K562 (cell line): ENCODE data around the gene RERGL. TPM values are rescaled to one million over a fixed set of nuclear protein-coding genes. Genes with fewer than 3 reads are reported as not detected.

Source experiments
- ATAC-seq: fragments of 200-7000 bp; cut with Tn5 transposase; 3 replicates; pipeline ENCODE4 v1.9.1; 2020; ENCODE audit warnings: moderate library complexity
- BruUV-seq: library from RNA; stranded (reverse); fragments of 400-500 nt; replicated peaks from 2 replicates; lab custom pipeline; 2021; lab: Mats Ljungman, UMichigan
- CTCF ChIA-PET: fragments of 300-600 bp; formaldehyde crosslinking; extraction: SDS; loops from one replicate; lab custom pipeline; 2021; ENCODE audit warnings: low intra/inter-chr PET ratio; lab: Yijun Ruan, JAX
- POLR2A ChIA-PET: fragments of 300-600, 350-650 bp; sonication (Branson Sonifier 250); formaldehyde crosslinking; extraction: SDS; loops from one replicate; lab custom pipeline; 2021; ENCODE audit warnings: antibody characterized with exemption, inconsistent platforms; lab: Yijun Ruan, JAX
- DNase-seq, 4 experiments: peaks; one replicate each; pipeline versions ENCODE4 v3.0.0 to v3.0.0-alpha.2; 2011 to 2018; ENCODE audit warnings: low spot score in 3 of 4, mixed read lengths in 3 of 4; ENCODE audit errors: extremely low read depth in 1 of 4
- FAIRE-seq: peaks from 2 replicates; lab custom pipeline; 2011; peaks lifted over from hg19 to GRCh38; lab: Jason Lieb, UNC
- H2AFZ ChIP-seq: 2 replicates; pipeline ENCODE4 v1.6.0; 2011; ENCODE audit warnings: low read depth, low read length, control low read depth, inconsistent platforms
- H3K27ac ChIP-seq: fragments of 200-600 bp; 3 replicates; pipeline ENCODE4 v1.8.0; 2011; ENCODE audit warnings: low read depth, mild to moderate bottlenecking, control low read depth, inconsistent platforms, low read length, moderate library complexity, mixed read lengths; ENCODE audit errors: extremely low read depth
- H3K27me3 ChIP-seq, 2 experiments: fragments of 300-600 bp in 1 of 2; 2 replicates in 1 of 2; 3 replicates in 1 of 2; pipeline versions ENCODE4 v1.6.0 to v1.8.0; 2011; ENCODE audit warnings: inconsistent platforms in 2 of 2, low read length in 2 of 2, mild to moderate bottlenecking in 1 of 2, mixed read lengths in 1 of 2, moderate library complexity in 1 of 2; ENCODE audit not compliant: control insufficient read depth in 2 of 2, insufficient read depth in 2 of 2
- H3K36me3 ChIP-seq: fragments of 300-600 bp; 3 replicates; pipeline ENCODE4 v1.8.0; 2011; ENCODE audit warnings: mild to moderate bottlenecking, low read length, inconsistent platforms; ENCODE audit not compliant: control insufficient read depth, insufficient read depth
- H3K4me1 ChIP-seq, 2 experiments: fragments of 200-600 bp in 1 of 2; replicated peaks in 1 of 2; 2 replicates in 1 of 2; 3 replicates in 1 of 2; pipeline versions ENCODE4 v1.5.1 to v1.8.0; 2011; ENCODE audit warnings: inconsistent platforms in 2 of 2, low read length in 2 of 2, mild to moderate bottlenecking in 1 of 2, mixed read lengths in 1 of 2, moderate library complexity in 1 of 2; ENCODE audit not compliant: control insufficient read depth in 2 of 2, insufficient read depth in 2 of 2
- H3K4me2 ChIP-seq: 2 replicates; pipeline ENCODE4 v1.6.1; 2011; ENCODE audit warnings: low read length, control low read depth, inconsistent platforms, mixed read lengths; ENCODE audit not compliant: insufficient read depth
- H3K4me3 ChIP-seq: fragments of 200-600 bp; sonication (generic), shearing (Covaris generic); 2 replicates; pipeline ENCODE4 v1.5.1; 2016; ENCODE audit warnings: control low read depth, inconsistent platforms
- H3K79me2 ChIP-seq: fragments of 200-600 bp; 3 replicates; pipeline ENCODE4 v1.8.0; 2011; ENCODE audit warnings: low read length, inconsistent platforms; ENCODE audit not compliant: control insufficient read depth, insufficient read depth
- H3K9ac ChIP-seq, 2 experiments: 2 replicates each; pipeline versions ENCODE4 v1.6.0 to v1.6.1; 2011; ENCODE audit warnings: low read depth in 2 of 2, low read length in 2 of 2, control low read depth in 1 of 2, inconsistent platforms in 1 of 2, mild to moderate bottlenecking in 1 of 2, mixed read lengths in 1 of 2; ENCODE audit not compliant: insufficient read depth in 1 of 2
- H3K9me1 ChIP-seq: one replicate; pipeline ENCODE4 v1.6.0; 2011; ENCODE audit warnings: inconsistent platforms, mild to moderate bottlenecking, low read length, moderate library complexity; ENCODE audit not compliant: control insufficient read depth, insufficient read depth
- H3K9me3 ChIP-seq: replicated peaks from 2 replicates; pipeline ENCODE4 v1.5.1; 2011; ENCODE audit warnings: low read depth, low read length, inconsistent platforms; ENCODE audit not compliant: control insufficient read depth, insufficient read depth
- H4K20me1 ChIP-seq: replicated peaks from 2 replicates; pipeline ENCODE4 v1.6.1; 2011; ENCODE audit warnings: low read length, inconsistent platforms, mixed read lengths; ENCODE audit not compliant: control insufficient read depth, insufficient read depth
- GABPB2 ChIP-seq: fragments of 250-450 bp; sonication (Bioruptor Pico); conservative IDR thresholded peaks from 2 replicates; pipeline ENCODE4 v1.5.1; 2021; ENCODE audit warnings: mild to moderate bottlenecking
- KDM4B ChIP-seq, 2 experiments: fragments of 450-650 bp in 1 of 2; sonication (generic) in 1 of 2; IDR thresholded peaks; 2 replicates each; pipeline ENCODE4 v1.6.1; 2016 to 2017; ENCODE audit warnings: borderline replicate concordance in 2 of 2, antibody characterized with exemption in 1 of 2, low read depth in 1 of 2, mild to moderate bottlenecking in 1 of 2
- POLR2G ChIP-seq: fragments of 200-400 bp; formaldehyde crosslinking; IDR thresholded peaks from 2 replicates; pipeline ENCODE4 v1.6.1; 2017; ENCODE audit warnings: low read depth, mild to moderate bottlenecking, antibody characterized with exemption, low read length, moderate library complexity
- RFX7 ChIP-seq: fragments of 250-450 bp; sonication (Bioruptor Pico); IDR thresholded peaks from 2 replicates; pipeline ENCODE4 v1.5.1; 2021; ENCODE audit warnings: mild to moderate bottlenecking
- SNIP1 ChIP-seq: fragments of 450-650 bp; IDR thresholded peaks from 2 replicates; pipeline ENCODE4 v1.7.1; 2017; ENCODE audit warnings: low read depth, mild to moderate bottlenecking
- SP2 ChIP-seq: IDR thresholded peaks from 2 replicates; pipeline ENCODE4 v1.6.1; 2011; ENCODE audit warnings: mild to moderate bottlenecking, low read depth, low read length, moderate library complexity; ENCODE audit not compliant: poor library complexity, severe bottlenecking; ENCODE audit errors: extremely low read depth
- ZBTB8A ChIP-seq: fragments of 450-650 bp; IDR thresholded peaks from 2 replicates; pipeline ENCODE4 v1.6.1; 2018; ENCODE audit warnings: mild to moderate bottlenecking, moderate library complexity; ENCODE audit not compliant: partially characterized antibody
- WGBS: fragments of 100-300 bp; shearing (Covaris generic); methylation state at CpG from one replicate; pipeline ENCODE4 v1.1.6; 2016; ENCODE audit warnings: low coverage, mixed read lengths; ENCODE audit not compliant: insufficient coverage; ENCODE audit errors: missing lambda C conversion rate; 5-methylcytosine and 5-hydroxymethylcytosine counted together
- in situ Hi-C: fragments of 300-500 bp; cut with MboI; formaldehyde crosslinking; loops from 4 replicates; pipeline ENCODE4 v1.15.0; 2018; ENCODE audit warnings: inconsistent platforms, mixed read lengths
- intact Hi-C: fragments of 100-400 bp; cut with micrococcal nuclease; formaldehyde crosslinking; loops from 2 replicates; pipeline ENCODE4 v1.14.2; 2022
- polyA plus RNA-seq, 8 experiments: library from polyadenylated mRNA; depleted of rRNA in 4 of 8; stranded (reverse) in 5 of 8; unstranded in 3 of 8; fragments of >200 nt; fragmentation: Nextera tagmentation in 2 of 8; fragmentation: Illumina TruSeq in 1 of 8; extraction: Ambion mirVana in 2 of 8; extraction: Trizol in 1 of 8; gene quantifications; 2 replicates each; pipeline versions ENCODE4 v1.2.1 to v1.2.3, GENCODE V29; 2011 to 2014; ENCODE audit warnings: inconsistent platforms in 1 of 8, missing spikeins in 1 of 8
- total RNA-seq, 7 experiments: library from RNA; depleted of rRNA in 6 of 7; stranded (reverse); fragments of >200 nt in 6 of 7; fragmentation: Illumina TruSeq in 2 of 7; extraction: Trizol in 2 of 7; gene quantifications; 2 replicates each; pipeline versions ENCODE4 v1.2.1 to v1.2.3, GENCODE V29; 2011 to 2021; ENCODE audit warnings: low replicate concordance in 1 of 7
- TF ChIP-seq, protein P1 (sequence below): fragments of 250-450 bp; sonication (Bioruptor Pico); IDR thresholded peaks from 2 replicates; pipeline ENCODE4 v1.8.0; 2022; ENCODE audit warnings: moderate library complexity, mild to moderate bottlenecking, inconsistent platforms
- TF ChIP-seq, protein P2 (sequence below): sonication (generic); formaldehyde crosslinking; IDR thresholded peaks from 2 replicates; pipeline ENCODE4 v1.8.1; 2023; ENCODE audit warnings: mild to moderate bottlenecking, missing genetic modification reagents, moderate library complexity

RERGL gene
- total and polyA plus RNA-seq, 9 of the 15 experiments (the other 6 are each of a cell fraction or from before 2014, with no cell fraction given): 0.11 TPM; not detected in 8

DNA sequence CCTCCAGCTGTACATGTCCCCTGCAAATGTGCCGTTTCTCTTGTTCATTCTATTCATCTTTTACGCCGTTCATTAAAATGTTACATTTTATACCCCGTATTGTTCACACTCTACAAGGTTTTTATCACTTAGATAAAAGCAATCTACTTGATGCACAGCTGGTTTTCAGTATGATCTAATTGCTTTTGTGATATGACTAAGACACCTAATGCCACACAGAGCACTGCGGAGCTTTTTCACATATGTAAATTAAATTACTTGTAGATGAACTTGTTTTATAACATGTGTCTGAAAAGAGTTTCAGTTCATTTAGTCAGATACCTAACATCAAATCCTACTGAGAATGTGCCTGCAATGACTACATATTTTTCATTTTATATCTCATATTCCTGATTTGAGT, 40.9 kb upstream of the RERGL start:
- TF ChIP-seq KDM4B (IDR thresholded peaks at IDR 0.05; ENCODE audit: borderline replicate concordance in 2 of 2, low read depth in 1 of 2) (no peak), SP2 (no peak), POLR2G (no peak), GABPB2 (CRISPR knock-in tag) (no peak), RFX7 (CRISPR knock-in tag) (no peak), SNIP1 (no peak), ZBTB8A (no peak)
- TF ChIP-seq, protein P1, sequence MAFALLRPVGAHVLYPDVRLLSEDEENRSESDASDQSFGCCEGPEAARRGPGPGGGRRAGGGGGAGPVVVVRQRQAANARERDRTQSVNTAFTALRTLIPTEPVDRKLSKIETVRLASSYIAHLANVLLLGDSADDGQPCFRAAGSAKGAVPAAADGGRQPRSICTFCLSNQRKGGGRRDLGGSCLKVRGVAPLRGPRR (CRISPR knock-in tag): no peak
- TF ChIP-seq, protein P2, sequence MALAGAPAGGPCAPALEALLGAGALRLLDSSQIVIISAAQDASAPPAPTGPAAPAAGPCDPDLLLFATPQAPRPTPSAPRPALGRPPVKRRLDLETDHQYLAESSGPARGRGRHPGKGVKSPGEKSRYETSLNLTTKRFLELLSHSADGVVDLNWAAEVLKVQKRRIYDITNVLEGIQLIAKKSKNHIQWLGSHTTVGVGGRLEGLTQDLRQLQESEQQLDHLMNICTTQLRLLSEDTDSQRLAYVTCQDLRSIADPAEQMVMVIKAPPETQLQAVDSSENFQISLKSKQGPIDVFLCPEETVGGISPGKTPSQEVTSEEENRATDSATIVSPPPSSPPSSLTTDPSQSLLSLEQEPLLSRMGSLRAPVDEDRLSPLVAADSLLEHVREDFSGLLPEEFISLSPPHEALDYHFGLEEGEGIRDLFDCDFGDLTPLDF (CRISPR knock-in tag): no peak
- Histone ChIP-seq H4K20me1 (no peaks in the 10 kb centered on the region), H3K4me2 (no peak overlapping the region), H3K9me3 (no peaks in the 10 kb centered on the region), H3K36me3 (no peaks in the 10 kb centered on the region), H3K79me2 (no peaks in the 10 kb centered on the region), H3K9me1 (no peaks in the 10 kb centered on the region), H3K27me3 (no peaks in the 10 kb centered on the region), H3K4me3 (no peak overlapping the region), H2AFZ (no peak overlapping the region), H3K27ac (no peak overlapping the region), H3K4me1 (no peaks in the 10 kb centered on the region), H3K9ac (no peak overlapping the region)
- BruUV-seq: no TSS peak
- in situ Hi-C loops (no loop called here), intact Hi-C loops (no loop called here)
- WGBS: 2% methylated on average over 5 of the region's 5 CpGs
- ChIA-PET POLR2A (no interaction called here), CTCF (no interaction called here)
- no peak for DNase-seq
- FAIRE-seq: no peak
- no peak for ATAC-seq
